Brain microvascular endothelial cell (primary cell): ENCODE data around the gene ST14.

ENCODE experiments used
- DNase-seq: peaks from one replicate; pipeline ENCODE4 v3.0.0-alpha.2; 2020
- H3K27ac ChIP-seq: fragments of 250-450 bp; sonication (Bioruptor Pico); 2 replicates; pipeline ENCODE4 v1.5.1; 2020; ENCODE audit warnings: mild to moderate bottlenecking, moderate library complexity
- H3K27me3 ChIP-seq: fragments of 250-450 bp; sonication (Bioruptor Pico); replicated peaks from 2 replicates; pipeline ENCODE4 v1.5.1; 2020; ENCODE audit warnings: mild to moderate bottlenecking
- H3K36me3 ChIP-seq: fragments of 250-450 bp; sonication (Bioruptor Pico); replicated peaks from 2 replicates; pipeline ENCODE4 v1.5.1; 2020; ENCODE audit warnings: mild to moderate bottlenecking
- H3K4me3 ChIP-seq: 2 replicates; pipeline ENCODE4 v1.5.1; 2011; ENCODE audit warnings: low read depth, mild to moderate bottlenecking, control low read depth, low read length, moderate library complexity
- in situ Hi-C: cut with HindIII; loops from 2 replicates; pipeline ENCODE4 v1.10.0; 2017; ENCODE audit warnings: low sequenced_read_pairs, low pct_ligation_motif_present
- TF ChIP-seq, protein P1 (sequence below): IDR thresholded peaks from 2 replicates; pipeline ENCODE4 v1.5.1; 2011; ENCODE audit warnings: low read depth, mild to moderate bottlenecking, moderate library complexity, low read length, control low read depth, inconsistent platforms; ENCODE audit errors: missing control alignments

ST14 gene

DNA sequence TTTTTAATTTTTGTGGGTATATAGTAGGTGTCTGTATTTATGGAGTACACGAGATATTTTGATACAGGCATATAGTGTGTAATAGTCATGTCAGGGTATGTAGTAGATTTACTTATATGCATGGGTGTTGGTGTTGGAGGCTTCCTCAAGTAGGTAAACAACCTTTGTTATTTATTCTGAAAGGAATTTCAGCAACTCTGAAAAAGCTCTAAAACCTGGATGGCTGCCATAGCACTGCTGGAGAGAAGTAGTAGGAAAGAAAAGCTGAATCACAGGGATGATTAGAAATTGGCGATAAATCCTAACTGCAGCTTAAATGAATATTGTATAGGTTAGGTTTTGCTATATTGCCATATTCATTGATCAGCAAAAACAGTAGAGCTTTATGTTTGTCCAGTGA lies 44.4 kb upstream of the ST14 start:
- Histone ChIP-seq H3K36me3 (no peaks in the 10 kb centered on the region), H3K4me3 (no peak overlapping the region), H3K27me3 (no peaks in the 10 kb centered on the region), H3K27ac (no peak overlapping the region)
- TF ChIP-seq, protein P1, sequence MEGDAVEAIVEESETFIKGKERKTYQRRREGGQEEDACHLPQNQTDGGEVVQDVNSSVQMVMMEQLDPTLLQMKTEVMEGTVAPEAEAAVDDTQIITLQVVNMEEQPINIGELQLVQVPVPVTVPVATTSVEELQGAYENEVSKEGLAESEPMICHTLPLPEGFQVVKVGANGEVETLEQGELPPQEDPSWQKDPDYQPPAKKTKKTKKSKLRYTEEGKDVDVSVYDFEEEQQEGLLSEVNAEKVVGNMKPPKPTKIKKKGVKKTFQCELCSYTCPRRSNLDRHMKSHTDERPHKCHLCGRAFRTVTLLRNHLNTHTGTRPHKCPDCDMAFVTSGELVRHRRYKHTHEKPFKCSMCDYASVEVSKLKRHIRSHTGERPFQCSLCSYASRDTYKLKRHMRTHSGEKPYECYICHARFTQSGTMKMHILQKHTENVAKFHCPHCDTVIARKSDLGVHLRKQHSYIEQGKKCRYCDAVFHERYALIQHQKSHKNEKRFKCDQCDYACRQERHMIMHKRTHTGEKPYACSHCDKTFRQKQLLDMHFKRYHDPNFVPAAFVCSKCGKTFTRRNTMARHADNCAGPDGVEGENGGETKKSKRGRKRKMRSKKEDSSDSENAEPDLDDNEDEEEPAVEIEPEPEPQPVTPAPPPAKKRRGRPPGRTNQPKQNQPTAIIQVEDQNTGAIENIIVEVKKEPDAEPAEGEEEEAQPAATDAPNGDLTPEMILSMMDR: no peak
- in situ Hi-C loops: no loop called here
- DNase-seq: peak; percentile 61

DNA sequence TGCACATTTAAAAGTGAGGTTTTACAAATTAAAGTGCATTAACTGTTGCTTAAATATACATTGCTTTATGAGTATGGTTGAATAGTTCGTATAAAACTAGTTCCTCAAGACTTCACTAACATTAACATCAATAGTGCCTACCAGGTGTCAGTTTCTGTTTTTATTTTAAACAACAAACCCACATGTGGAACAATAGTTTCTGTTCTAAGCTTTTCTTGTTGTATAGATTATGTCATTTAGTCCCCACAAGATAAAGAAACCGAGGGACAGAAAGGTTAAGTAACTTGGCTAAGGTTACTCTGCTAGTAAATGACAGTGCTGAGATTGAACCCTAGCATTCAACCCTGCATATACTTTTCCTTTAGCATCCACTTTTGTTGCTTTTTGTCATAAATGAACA lies 41.4 kb upstream of the ST14 start:
- H3K27me3 ChIP-seq: no peaks in the 10 kb centered on the region
- H3K27ac ChIP-seq: no peak overlapping the region
- TF ChIP-seq, protein P1: no peak
- H3K36me3 ChIP-seq: peaks cover 6% of the 10 kb centered on the region
- no peak overlapping the region for H3K4me3 ChIP-seq
- DNase-seq: no peak
- in situ Hi-C loops: no loop called here

DNA sequence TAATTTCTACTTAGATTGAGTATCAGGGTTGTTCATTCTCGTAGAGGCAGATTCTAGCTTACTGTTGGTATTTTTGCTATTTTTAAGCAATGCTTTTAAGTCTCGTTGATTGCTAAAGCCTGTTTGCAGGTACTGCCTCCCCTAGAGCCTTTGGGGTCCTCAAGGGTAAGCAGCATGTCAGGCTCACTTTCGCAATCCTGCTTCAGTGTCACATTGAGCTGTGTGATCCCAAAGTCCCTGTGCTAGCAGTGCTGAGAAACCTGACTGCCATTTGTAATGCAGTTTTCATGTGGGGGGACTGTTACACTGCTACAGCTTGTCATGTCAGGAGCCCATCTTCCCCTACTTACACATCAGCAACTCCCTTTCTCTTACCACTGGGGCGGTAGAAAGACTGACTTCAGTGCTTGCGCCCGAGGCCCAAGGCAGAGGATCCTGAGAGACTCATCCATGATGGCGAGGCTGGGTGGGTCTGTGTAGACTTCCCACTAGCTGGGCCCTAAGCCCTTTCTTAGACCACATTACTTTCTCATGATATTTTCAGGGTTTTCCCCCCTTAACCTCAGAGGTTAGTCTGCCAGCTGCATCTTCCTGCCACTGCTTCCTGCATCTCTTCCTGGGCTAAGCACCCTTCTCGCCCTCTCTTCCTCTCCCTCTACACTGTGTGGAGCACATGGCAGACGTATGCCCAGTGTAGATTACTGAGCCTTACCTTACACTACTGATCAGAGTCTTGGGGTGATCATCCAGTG lies 40.8 kb upstream of the ST14 start:
- in situ Hi-C loops: no loop called here
- Histone ChIP-seq H3K36me3 (peaks cover 12% of the 10 kb centered on the region), H3K4me3 (no peak overlapping the region), H3K27ac (no peak overlapping the region), H3K27me3 (no peaks in the 10 kb centered on the region)
- TF ChIP-seq, protein P1: no peak
- no peak for DNase-seq

DNA sequence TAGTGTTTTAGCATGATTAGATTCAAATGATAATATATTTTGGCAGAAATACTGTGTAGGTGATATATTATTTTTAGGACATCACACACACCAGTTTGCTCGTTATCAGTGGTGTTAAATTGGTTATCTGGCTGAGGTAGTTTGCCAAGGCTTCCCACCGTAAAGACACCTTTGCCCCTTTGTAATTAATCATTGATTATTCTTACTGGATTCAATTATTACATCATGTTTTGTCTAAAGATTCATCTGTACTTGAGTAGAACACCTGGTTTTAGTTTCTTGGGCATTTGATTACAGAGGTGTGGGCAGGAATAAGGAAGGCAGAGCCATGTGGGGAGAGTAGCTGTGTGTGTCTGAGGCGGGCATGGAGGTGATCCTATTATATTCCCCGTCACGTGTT lies 39.5 kb upstream of the ST14 start:
- TF ChIP-seq, protein P1: no peak
- no peak for DNase-seq
- in situ Hi-C loops: no loop called here
- Histone ChIP-seq H3K4me3 (no peak overlapping the region), H3K27me3 (no peaks in the 10 kb centered on the region), H3K36me3 (peaks cover 12% of the 10 kb centered on the region), H3K27ac (no peak overlapping the region)

DNA sequence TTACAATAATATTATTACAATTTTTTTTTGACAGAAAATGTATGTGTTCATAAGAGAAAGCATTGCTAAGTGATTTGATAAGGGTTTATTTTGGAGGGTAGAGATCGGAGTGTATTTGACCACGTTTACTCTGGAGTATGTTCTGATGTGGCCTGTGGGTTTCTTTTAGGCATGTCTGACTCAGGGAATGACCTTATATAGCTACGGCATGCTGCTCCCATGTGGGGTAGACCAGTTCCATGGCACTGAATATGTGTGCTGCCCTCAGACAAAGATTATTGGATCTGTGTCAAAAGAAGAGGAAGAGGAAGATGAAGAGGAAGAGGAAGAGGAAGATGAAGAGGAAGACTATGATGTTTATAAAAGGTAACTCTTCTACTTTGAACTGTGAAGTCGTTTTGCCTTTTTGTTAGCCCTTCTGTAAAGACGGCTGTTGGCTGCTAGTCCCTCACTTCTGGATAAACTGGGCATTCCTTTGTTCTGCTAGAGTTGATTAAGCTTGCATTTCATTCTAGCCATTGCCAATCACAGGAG lies 38.1 kb upstream of the ST14 start:
- Histone ChIP-seq H3K27me3 (no peaks in the 10 kb centered on the region), H3K27ac (peak overlapping the region; percentile 90), H3K36me3 (peaks cover 12% of the 10 kb centered on the region), H3K4me3 (no peak overlapping the region)
- in situ Hi-C loops: no loop called here
- TF ChIP-seq, protein P1: no peak
- peak; percentile 87 for DNase-seq
